HG03108 (cell line): ENCODE data around the gene GALNT12.

Experiments
- ATAC-seq: cut with Tn5 transposase; IDR thresholded peaks from one replicate; pipeline ENCODE4 v1.9.1; 2021; ENCODE audit warnings: moderate library complexity; ENCODE audit not compliant: unreplicated experiment

Gene GALNT12

GRCh38 chr9:98899408-98900056 is 92.1 kb downstream of the GALNT12 start:
- ATAC-seq, result no peak
